HG03159 (cell line): ENCODE data around the gene GADD45GIP1.
"Not testable (repeated sequence)": the region's sequence is repeated elsewhere in the genome, so short reads cannot be mapped to it uniquely, and the experiment has no call there.

ENCODE experiments used
- ATAC-seq: cut with Tn5 transposase; IDR thresholded peaks from one replicate; pipeline ENCODE4 v1.9.1; 2021; ENCODE audit warnings: mild to moderate bottlenecking, moderate library complexity; ENCODE audit not compliant: unreplicated experiment

The GADD45GIP1 gene

GRCh38 chr19:12990431-12990830 lies 33.4 kb upstream of the GADD45GIP1 start:
- ATAC-seq: no peak

DNA sequence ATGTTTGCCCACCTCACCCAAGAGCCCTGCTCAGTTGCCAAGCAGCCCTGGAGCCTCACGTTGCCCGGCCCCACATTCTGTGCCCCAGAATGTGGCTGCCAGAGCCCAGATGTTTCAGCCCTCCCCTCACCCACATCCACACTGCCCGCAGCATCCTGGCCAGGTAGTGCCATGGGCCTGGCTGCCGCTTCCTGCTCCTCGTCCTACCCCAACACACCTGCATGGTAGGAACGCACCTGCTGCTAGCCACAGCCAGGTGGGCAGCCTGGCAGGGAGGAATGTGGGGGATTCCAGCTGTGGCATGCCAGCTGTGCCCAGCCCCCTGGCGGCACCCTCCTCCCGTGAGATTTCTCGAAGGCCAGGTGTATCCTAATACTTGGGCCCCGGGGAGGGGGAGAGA lies 30.8 kb upstream of the GADD45GIP1 start:
- no peak for ATAC-seq

- ATAC-seq: no peak
Observed at GRCh38 chr19:12987190-12987589, 30.2 kb upstream of the GADD45GIP1 start.

DNA sequence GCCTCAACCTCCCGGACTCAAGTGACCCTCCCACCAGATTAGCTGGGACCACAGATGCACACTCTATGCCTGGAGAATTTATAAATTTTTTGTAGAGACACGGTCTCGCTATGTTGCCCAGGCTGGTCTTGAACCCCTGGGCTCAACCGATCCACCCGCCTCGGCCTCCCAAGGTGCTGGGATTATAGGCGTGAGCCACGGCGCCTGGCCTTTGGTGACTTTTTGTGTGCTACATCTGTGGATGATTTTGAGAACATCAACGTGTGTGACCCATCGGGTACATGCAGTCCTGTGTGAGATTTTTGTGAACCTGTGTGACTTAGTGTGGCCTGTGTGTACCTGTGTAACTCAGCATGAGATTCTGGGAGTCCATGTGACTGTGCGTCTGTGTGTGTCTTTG lies 29.7 kb upstream of the GADD45GIP1 start:
- ATAC-seq: no peak

DNA sequence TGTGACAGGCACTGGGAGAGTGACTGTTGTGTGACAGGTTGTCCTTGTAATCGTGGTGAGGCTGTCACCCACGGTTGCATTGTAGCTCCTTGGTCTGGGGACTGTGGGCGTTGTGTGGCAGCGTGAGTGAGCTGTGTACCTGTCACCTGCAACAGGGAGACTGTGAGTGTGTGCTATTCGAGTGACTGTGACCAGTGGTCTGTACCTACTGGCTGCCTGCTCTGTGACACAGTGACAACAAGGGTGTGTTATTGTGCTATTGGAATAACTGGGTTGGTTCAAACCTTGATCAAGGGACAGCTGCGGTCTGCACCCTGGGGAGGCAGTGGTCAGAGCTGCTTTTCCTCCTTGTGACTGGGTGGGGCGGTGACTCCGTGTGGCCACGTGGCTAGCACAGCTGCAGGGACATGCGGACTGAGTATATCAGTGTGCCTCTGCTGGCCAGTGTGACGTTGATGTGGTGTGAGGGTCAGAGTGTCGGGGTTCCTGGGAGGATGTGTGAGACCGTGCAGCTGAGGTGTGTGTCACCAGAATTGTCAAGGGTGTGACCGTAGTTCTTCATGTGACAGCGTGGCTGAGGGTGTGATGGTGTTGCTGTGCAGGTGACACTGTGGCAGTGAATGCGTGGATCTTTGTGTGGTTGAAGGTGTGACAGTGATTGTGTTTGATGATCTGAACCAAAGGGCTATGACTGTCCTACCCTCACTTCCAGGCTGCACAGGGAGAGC lies 28.2 kb upstream of the GADD45GIP1 start:
- ATAC-seq: no peak

- ATAC-seq: no peak
Observed at GRCh38 chr19:12984683-12985048, 27.6 kb upstream of the GADD45GIP1 start.

GRCh38 chr19:12984143-12984627 lies 27.2 kb upstream of the GADD45GIP1 start:
- no peak for ATAC-seq

DNA sequence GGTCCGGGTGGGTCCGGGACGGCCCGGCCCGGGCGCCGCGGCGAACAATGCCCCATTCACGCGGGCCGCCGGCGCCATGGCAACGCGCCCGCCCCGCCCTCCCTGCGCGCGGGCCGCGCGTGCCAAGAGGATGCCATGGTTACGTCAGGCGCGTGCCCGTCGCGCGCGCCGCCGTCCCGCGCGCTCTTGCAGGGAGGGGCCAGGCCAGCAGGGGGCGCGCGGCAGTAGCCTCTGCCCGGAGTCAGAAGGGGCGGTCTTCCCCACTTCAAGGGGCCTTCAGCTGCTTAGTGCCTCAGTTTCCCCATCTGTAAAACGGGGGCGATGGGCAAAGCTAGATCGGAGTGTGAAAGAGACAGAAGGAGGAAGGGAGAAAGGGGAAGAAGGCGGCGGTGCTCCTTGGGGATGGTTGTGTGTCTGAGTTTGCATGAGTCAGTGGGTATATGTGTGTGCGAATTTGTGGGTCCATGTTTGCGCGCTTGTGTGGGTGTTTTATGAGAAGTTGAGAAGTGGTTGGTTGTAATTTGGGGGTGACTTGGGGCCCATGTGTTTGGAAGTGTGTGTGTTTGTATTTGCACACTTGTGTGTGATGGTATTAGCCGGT lies 26.6 kb upstream of the GADD45GIP1 start:
- no peak for ATAC-seq

DNA sequence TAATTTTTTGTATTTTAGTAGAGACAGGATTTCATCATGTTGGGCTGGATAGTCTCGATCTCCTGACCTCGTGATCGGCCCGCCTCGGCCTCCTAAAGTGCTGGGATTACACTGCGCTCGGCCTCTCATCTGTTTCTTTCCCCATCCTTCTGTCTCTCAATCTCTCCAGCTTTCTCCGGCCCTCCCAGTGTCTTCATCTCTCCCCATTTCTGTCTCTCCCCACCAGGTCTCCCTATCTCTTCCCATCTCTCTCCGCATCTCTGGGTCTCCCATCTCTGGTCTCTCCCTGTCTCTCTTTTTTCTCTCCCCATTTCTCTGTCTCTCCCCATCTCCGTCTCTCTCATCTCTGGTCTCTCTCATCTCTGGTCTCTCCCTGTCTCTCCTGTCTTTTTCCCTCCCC lies 26.1 kb upstream of the GADD45GIP1 start:
- no peak for ATAC-seq

DNA sequence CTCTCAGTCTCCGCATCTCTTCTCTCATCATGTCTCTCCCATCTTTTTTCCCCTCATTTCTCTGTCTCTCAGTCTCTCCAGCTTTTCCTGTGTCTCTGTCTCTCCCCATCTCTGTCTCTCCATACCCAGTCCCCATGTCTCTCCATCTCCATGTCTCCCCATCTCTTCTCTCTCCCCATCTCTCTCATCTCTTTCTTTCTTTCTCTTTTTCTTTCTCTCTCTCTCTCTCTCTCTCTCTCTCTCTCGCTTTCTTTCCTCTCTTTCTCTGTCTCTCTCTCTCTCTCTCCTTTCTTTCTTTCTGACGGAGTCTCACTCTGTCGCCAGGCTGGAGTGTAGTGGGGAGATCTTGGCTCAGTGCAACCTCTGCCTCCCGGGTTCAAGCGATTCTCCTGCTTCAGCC lies 25.6 kb upstream of the GADD45GIP1 start:
- ATAC-seq: no peak

GRCh38 chr19:12979974-12980373 lies 23.0 kb upstream of the GADD45GIP1 start:
- ATAC-seq: no peak

- not testable (repeated sequence) for ATAC-seq
Observed at GRCh38 chr19:12976109-12976508, 19.1 kb upstream of the GADD45GIP1 start.

DNA sequence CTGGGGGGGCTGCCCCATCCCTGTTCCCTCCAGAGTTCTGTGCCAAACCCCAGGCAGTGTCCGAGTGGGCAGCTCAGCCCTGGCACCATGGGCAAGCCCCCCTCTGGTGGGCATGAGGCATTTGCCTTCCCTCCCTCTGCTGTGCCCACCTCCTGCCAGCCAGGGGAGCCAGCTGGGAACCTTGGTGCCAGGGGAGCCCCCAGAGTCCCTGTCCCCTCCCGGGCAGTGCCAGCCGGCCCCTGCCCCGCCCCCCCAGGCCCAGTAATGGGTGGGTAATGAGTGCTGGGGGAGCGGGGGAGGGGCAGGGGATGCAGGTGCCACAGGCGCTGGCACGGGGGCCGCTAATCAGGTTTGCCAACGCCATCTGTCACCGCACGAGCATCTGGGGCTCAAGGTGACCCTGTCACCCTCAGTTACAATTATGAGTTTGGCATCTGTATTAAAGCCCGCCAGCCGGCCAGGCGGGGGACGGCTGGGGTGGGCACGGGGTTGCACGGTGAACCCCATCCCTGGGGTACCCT lies 18.3 kb upstream of the GADD45GIP1 start:
- ATAC-seq: no peak

DNA sequence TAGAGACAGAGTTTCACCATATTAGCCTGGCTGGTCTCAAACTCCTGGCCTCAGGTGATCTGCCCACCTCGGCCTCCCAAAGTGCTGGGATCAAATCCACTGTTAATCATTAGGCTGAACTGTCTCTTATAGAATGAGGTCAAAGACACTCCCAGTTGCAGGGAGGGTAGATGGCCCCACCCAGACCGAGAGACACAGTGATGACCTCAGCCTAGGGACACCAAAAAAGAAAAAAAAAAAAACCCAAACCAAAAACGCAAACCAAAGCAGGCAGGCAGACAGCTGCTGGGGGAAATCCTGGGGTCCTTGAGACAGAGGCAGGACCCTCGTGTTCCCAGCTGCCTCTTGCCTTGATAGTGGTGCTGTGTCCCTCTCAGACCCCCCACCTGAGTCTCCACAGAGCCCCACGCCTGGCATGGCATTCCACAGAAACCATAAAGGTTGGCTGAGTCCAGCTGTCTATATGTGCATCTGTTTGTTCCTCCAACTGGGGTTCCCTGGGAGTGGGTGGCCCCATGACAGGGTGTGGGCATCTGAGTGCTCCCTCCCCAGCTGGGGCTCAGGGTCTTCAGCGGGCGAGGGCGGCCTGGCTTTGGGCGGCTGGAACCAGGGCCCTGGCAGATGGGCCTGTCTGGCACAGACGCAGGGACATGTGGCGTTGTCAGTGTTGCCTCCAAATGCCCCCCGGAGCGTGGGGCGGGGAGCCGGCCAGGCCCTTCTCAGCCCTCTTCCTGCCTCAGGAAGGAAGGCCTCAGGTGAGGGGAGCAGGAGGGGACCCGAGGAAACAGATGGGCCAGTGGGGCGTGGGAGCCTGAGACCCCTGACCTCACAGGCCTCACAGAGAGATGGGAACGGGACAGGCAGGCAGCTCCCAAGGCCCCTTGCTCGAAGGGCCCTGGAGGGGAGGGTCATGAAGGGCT lies 17.5 kb upstream of the GADD45GIP1 start:
- ATAC-seq: no peak

DNA sequence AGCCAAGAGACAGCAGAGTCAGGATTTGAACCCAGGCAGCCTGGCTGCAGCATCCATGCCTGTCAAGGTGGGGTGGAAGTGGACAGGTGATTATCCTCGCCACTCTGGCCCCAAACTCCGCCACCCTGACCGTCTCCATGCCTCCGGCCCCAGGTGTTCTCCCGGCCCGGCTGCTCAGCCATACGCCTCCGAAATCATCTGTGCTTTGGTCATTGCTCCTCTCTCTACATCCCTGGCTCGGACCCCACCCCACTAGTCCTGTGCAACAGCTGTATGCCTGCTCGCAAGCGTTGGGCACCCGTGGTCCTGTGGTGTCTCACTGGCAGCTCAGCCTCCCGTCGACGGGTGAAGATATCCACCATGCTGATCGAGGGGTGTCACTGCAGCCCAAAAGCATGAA lies 16.2 kb upstream of the GADD45GIP1 start:
- no peak for ATAC-seq

DNA sequence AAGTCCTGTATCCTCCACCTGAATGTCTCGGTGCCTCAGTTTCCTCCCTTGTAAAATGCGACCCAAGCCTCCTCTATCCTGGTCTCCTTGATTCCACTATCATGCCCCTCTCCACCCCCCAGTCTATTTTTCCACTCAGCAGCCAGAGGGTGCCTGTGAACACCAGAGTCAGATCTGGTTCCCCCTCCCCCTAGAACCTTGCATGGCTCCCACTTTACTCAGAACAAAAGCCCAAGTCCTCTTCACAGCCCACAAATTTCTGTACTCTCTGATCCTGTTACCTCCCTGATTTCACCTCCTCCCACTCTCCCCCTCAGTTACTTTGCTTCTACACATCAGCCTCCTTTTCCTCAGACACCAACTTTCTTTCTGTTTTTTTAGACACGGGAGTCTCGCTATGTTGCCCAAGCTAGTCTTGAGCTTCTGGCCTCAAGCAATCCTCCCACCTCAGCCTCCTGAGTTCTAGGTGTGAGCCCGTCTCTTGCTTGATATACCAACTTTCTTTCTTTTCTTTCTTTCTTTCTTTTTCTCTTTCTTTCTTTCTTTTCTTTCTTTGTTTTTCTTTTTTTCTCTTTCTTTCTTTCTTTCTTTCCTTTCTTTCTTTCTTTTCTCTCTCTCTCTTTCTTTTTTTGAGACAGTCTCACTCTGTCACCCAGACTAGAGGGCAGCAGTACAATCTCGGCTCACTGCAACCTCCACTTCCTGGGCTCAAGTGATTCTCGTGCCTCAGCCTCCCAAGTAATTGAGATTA lies 13.2 kb upstream of the GADD45GIP1 start:
- no peak for ATAC-seq

GRCh38 chr19:12969292-12969988 lies 12.4 kb upstream of the GADD45GIP1 start, which contains the start of gene DAND5:
TSS of gene DAND5 (plus strand) at chr19:12969576. CDS start at chr19:12969661, 85 bp downstream.
- ATAC-seq: no peak

DNA sequence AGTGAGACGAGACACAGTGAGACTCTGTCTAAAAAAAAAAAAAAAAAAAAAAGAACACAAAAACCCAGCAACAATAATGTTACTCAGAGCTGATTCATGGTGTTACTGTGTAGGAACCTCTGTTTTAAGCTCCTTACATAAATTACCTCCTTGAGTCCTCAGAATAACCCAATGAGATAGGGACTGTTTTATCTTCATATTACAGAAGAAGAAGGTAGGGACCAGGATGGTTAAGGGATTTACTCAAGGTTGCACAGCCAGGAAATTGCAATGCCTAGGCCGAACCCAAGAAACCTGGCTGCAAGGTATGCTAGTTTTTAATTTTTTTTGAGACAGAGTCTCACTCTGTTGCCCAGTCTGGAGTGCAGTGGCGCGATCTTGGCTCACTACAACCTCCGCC lies 10.9 kb upstream of the GADD45GIP1 start:
- no peak for ATAC-seq

DNA sequence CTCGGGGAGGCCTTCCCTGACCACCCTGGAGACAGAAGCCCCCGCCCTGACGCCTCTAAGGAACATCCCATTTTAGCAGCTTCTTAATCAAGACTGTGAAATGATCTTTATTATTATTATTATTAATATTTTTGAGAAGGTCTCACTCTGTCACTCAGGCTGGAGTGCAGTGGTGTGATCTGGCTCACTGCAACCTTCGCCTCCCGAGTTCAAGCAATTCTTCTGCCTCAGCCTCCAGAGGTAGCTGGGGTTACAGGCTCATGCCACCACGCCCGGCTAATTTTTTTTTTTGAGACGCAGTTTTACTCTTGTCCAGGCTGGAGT lies 8.8 kb upstream of the GADD45GIP1 start:
- ATAC-seq: no peak
